K562 (cell line): ENCODE measurements around the gene KCNN3. TPM values are rescaled to one million over a fixed set of nuclear protein-coding genes. Genes with fewer than 3 reads are reported as not detected.

ENCODE experiments used
- ATAC-seq: fragments of 200-7000 bp; cut with Tn5 transposase; 3 replicates; pipeline ENCODE4 v1.9.1; 2020; ENCODE audit warnings: moderate library complexity
- BruUV-seq: library from RNA; stranded (reverse); fragments of 400-500 nt; replicated peaks from 2 replicates; lab custom pipeline; 2021; lab: Mats Ljungman, UMichigan
- CTCF ChIA-PET: fragments of 300-600 bp; formaldehyde crosslinking; extraction: SDS; loops from one replicate; lab custom pipeline; 2021; ENCODE audit warnings: low intra/inter-chr PET ratio; lab: Yijun Ruan, JAX
- POLR2A ChIA-PET: fragments of 300-600, 350-650 bp; sonication (Branson Sonifier 250); formaldehyde crosslinking; extraction: SDS; loops from one replicate; lab custom pipeline; 2021; ENCODE audit warnings: antibody characterized with exemption, inconsistent platforms; lab: Yijun Ruan, JAX
- DNase-seq, 4 experiments: peaks; one replicate each; pipeline versions ENCODE4 v3.0.0 to v3.0.0-alpha.2; 2011 to 2018; ENCODE audit warnings: low spot score in 3 of 4, mixed read lengths in 3 of 4; ENCODE audit errors: extremely low read depth in 1 of 4
- FAIRE-seq: peaks from 2 replicates; lab custom pipeline; 2011; peaks lifted over from hg19 to GRCh38; lab: Jason Lieb, UNC
- H2AFZ ChIP-seq: 2 replicates; pipeline ENCODE4 v1.6.0; 2011; ENCODE audit warnings: low read depth, low read length, control low read depth, inconsistent platforms
- H3K27ac ChIP-seq: fragments of 200-600 bp; 3 replicates; pipeline ENCODE4 v1.8.0; 2011; ENCODE audit warnings: low read depth, mild to moderate bottlenecking, control low read depth, inconsistent platforms, low read length, moderate library complexity, mixed read lengths; ENCODE audit errors: extremely low read depth
- H3K27me3 ChIP-seq, 2 experiments: fragments of 300-600 bp in 1 of 2; 2 replicates in 1 of 2; 3 replicates in 1 of 2; pipeline versions ENCODE4 v1.6.0 to v1.8.0; 2011; ENCODE audit warnings: inconsistent platforms in 2 of 2, low read length in 2 of 2, mild to moderate bottlenecking in 1 of 2, mixed read lengths in 1 of 2, moderate library complexity in 1 of 2; ENCODE audit not compliant: control insufficient read depth in 2 of 2, insufficient read depth in 2 of 2
- H3K36me3 ChIP-seq: fragments of 300-600 bp; 3 replicates; pipeline ENCODE4 v1.8.0; 2011; ENCODE audit warnings: mild to moderate bottlenecking, low read length, inconsistent platforms; ENCODE audit not compliant: control insufficient read depth, insufficient read depth
- H3K4me1 ChIP-seq, 2 experiments: fragments of 200-600 bp in 1 of 2; replicated peaks in 1 of 2; 2 replicates in 1 of 2; 3 replicates in 1 of 2; pipeline versions ENCODE4 v1.5.1 to v1.8.0; 2011; ENCODE audit warnings: inconsistent platforms in 2 of 2, low read length in 2 of 2, mild to moderate bottlenecking in 1 of 2, mixed read lengths in 1 of 2, moderate library complexity in 1 of 2; ENCODE audit not compliant: control insufficient read depth in 2 of 2, insufficient read depth in 2 of 2
- H3K4me2 ChIP-seq: 2 replicates; pipeline ENCODE4 v1.6.1; 2011; ENCODE audit warnings: low read length, control low read depth, inconsistent platforms, mixed read lengths; ENCODE audit not compliant: insufficient read depth
- H3K4me3 ChIP-seq: fragments of 200-600 bp; sonication (generic), shearing (Covaris generic); 2 replicates; pipeline ENCODE4 v1.5.1; 2016; ENCODE audit warnings: control low read depth, inconsistent platforms
- H3K79me2 ChIP-seq: fragments of 200-600 bp; 3 replicates; pipeline ENCODE4 v1.8.0; 2011; ENCODE audit warnings: low read length, inconsistent platforms; ENCODE audit not compliant: control insufficient read depth, insufficient read depth
- H3K9ac ChIP-seq, 2 experiments: 2 replicates each; pipeline versions ENCODE4 v1.6.0 to v1.6.1; 2011; ENCODE audit warnings: low read depth in 2 of 2, low read length in 2 of 2, control low read depth in 1 of 2, inconsistent platforms in 1 of 2, mild to moderate bottlenecking in 1 of 2, mixed read lengths in 1 of 2; ENCODE audit not compliant: insufficient read depth in 1 of 2
- H3K9me1 ChIP-seq: one replicate; pipeline ENCODE4 v1.6.0; 2011; ENCODE audit warnings: inconsistent platforms, mild to moderate bottlenecking, low read length, moderate library complexity; ENCODE audit not compliant: control insufficient read depth, insufficient read depth
- H3K9me3 ChIP-seq: replicated peaks from 2 replicates; pipeline ENCODE4 v1.5.1; 2011; ENCODE audit warnings: low read depth, low read length, inconsistent platforms; ENCODE audit not compliant: control insufficient read depth, insufficient read depth
- H4K20me1 ChIP-seq: replicated peaks from 2 replicates; pipeline ENCODE4 v1.6.1; 2011; ENCODE audit warnings: low read length, inconsistent platforms, mixed read lengths; ENCODE audit not compliant: control insufficient read depth, insufficient read depth
- GTF2A2 ChIP-seq: IDR thresholded peaks from 2 replicates; pipeline ENCODE4 v1.6.1; 2016; ENCODE audit warnings: mild to moderate bottlenecking, missing genetic modification characterization, missing compliant biosample characterization
- GTF2E2 ChIP-seq: fragments of 200-800 bp; sonication (Bioruptor generic); IDR thresholded peaks from 2 replicates; pipeline ENCODE4 v1.6.1; 2016; ENCODE audit warnings: missing genetic modification characterization, missing compliant biosample characterization
- JUND ChIP-seq, 2 experiments: IDR thresholded peaks; 2 replicates in 1 of 2; 3 replicates in 1 of 2; pipeline ENCODE4 v1.6.1; 2011; ENCODE audit warnings: borderline replicate concordance in 2 of 2, low read depth in 2 of 2, low read length in 2 of 2, improper control_type of control experiment in 1 of 2, missing biosample characterization in 1 of 2, missing genetic modification characterization in 1 of 2, missing genetic modification reagents in 1 of 2
- LEF1 ChIP-seq: fragments of 450-650 bp; IDR thresholded peaks from 2 replicates; pipeline ENCODE4 v1.6.1; 2016; ENCODE audit warnings: mild to moderate bottlenecking
- NCOA2 ChIP-seq, 2 experiments: fragments of 450-650 bp; IDR thresholded peaks; 2 replicates each; pipeline ENCODE4 v1.6.1; 2018; ENCODE audit warnings: mild to moderate bottlenecking in 2 of 2, moderate library complexity in 1 of 2; ENCODE audit not compliant: partially characterized antibody in 2 of 2
- NEUROD1 ChIP-seq: fragments of 150-350 bp; IDR thresholded peaks from 2 replicates; pipeline ENCODE4 v1.6.1; 2014; ENCODE audit warnings: borderline replicate concordance, low read length, low read depth; ENCODE audit not compliant: partially characterized antibody
- WGBS: fragments of 100-300 bp; shearing (Covaris generic); methylation state at CpG from one replicate; pipeline ENCODE4 v1.1.6; 2016; ENCODE audit warnings: low coverage, mixed read lengths; ENCODE audit not compliant: insufficient coverage; ENCODE audit errors: missing lambda C conversion rate; 5-methylcytosine and 5-hydroxymethylcytosine counted together
- in situ Hi-C: fragments of 300-500 bp; cut with MboI; formaldehyde crosslinking; loops from 4 replicates; pipeline ENCODE4 v1.15.0; 2018; ENCODE audit warnings: inconsistent platforms, mixed read lengths
- intact Hi-C: fragments of 100-400 bp; cut with micrococcal nuclease; formaldehyde crosslinking; loops from 2 replicates; pipeline ENCODE4 v1.14.2; 2022
- polyA plus RNA-seq, 8 experiments: library from polyadenylated mRNA; depleted of rRNA in 4 of 8; stranded (reverse) in 5 of 8; unstranded in 3 of 8; fragments of >200 nt; fragmentation: Nextera tagmentation in 2 of 8; fragmentation: Illumina TruSeq in 1 of 8; extraction: Ambion mirVana in 2 of 8; extraction: Trizol in 1 of 8; gene quantifications; 2 replicates each; pipeline versions ENCODE4 v1.2.1 to v1.2.3, GENCODE V29; 2011 to 2014; ENCODE audit warnings: inconsistent platforms in 1 of 8, missing spikeins in 1 of 8
- total RNA-seq, 7 experiments: library from RNA; depleted of rRNA in 6 of 7; stranded (reverse); fragments of >200 nt in 6 of 7; fragmentation: Illumina TruSeq in 2 of 7; extraction: Trizol in 2 of 7; gene quantifications; 2 replicates each; pipeline versions ENCODE4 v1.2.1 to v1.2.3, GENCODE V29; 2011 to 2021; ENCODE audit warnings: low replicate concordance in 1 of 7
- TF ChIP-seq, protein P1 (sequence below), 2 experiments: fragments of 450-650 bp in 1 of 2; IDR thresholded peaks; 2 replicates each; pipeline ENCODE4 v1.6.1; 2011 to 2017; ENCODE audit warnings: low read depth in 2 of 2, antibody characterized with exemption in 1 of 2, borderline replicate concordance in 1 of 2, low read length in 1 of 2, mild to moderate bottlenecking in 1 of 2, mixed read lengths in 1 of 2; ENCODE audit not compliant: control insufficient read depth in 1 of 2
- TF ChIP-seq, protein P2 (sequence below): sonication (generic); formaldehyde crosslinking; IDR thresholded peaks from 2 replicates; pipeline ENCODE4 v1.8.1; 2022; ENCODE audit warnings: missing genetic modification reagents
- TF ChIP-seq, protein P3 (sequence below): fragments of 200-800 bp; sonication (Bioruptor generic); IDR thresholded peaks from 2 replicates; pipeline ENCODE4 v1.6.1; 2017; ENCODE audit warnings: missing genetic modification characterization, missing compliant biosample characterization
- TF ChIP-seq, protein P4 (sequence below): fragments of 450-650 bp; formaldehyde crosslinking; IDR thresholded peaks from 2 replicates; pipeline ENCODE4 v1.4.0; 2020; ENCODE audit warnings: mild to moderate bottlenecking, moderate library complexity

KCNN3 gene
- total and polyA plus RNA-seq, 9 of the 15 experiments (the other 6 are each of a cell fraction or from before 2014, with no cell fraction given) = 0.02 to 0.03 TPM; not detected in 7

DNA sequence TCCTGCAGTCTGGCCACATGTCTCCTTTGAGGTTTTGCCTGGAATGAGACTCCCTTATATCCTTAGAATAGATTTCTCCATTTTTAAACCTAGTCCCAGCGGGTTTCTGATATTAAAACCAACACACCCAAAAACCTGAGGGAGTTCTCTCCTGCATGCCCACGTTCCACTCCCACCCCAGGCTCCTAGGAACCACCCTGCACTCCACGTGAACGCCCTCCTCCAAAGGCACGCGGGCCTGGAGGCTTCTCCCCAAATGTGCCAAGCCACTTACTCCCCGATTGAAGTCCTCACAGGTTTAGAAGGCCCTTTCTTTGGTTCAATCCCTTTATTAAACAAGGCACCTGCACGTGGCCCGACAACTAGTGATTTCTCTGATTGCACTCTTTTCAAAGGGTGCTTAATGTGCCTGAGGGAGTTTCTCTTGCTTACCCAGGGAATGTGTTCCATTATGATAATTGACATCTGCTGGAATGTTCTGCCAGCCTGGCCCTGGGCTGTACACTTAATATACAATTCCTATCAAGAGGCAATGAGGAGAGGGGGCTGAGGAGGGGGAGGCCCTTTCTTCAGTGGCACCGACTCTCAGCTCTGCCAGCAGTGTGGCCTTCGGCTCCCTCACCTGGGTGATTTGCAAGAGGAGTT, 157.8 kb downstream of the KCNN3 start:
- Histone ChIP-seq H3K9me3 (no peaks in the 10 kb centered on the region), H2AFZ (no peak overlapping the region), H3K27ac (no peak overlapping the region), H3K9me1 (peaks cover 3% of the 10 kb centered on the region), H3K4me2 (no peak overlapping the region), H3K79me2 (no peaks in the 10 kb centered on the region), H3K36me3 (no peaks in the 10 kb centered on the region), H3K9ac (no peak overlapping the region), H3K4me3 (no peak overlapping the region), H4K20me1 (no peaks in the 10 kb centered on the region), H3K27me3 (peaks cover 23 to 51% of the 10 kb centered on the region in 2 experiments), H3K4me1 (peaks cover 0 to 3% of the 10 kb centered on the region in 2 experiments; a peak in 1 of 5 replicates)
- DNase-seq = no peak
- BruUV-seq = no TSS peak
- TF ChIP-seq, protein P1, sequence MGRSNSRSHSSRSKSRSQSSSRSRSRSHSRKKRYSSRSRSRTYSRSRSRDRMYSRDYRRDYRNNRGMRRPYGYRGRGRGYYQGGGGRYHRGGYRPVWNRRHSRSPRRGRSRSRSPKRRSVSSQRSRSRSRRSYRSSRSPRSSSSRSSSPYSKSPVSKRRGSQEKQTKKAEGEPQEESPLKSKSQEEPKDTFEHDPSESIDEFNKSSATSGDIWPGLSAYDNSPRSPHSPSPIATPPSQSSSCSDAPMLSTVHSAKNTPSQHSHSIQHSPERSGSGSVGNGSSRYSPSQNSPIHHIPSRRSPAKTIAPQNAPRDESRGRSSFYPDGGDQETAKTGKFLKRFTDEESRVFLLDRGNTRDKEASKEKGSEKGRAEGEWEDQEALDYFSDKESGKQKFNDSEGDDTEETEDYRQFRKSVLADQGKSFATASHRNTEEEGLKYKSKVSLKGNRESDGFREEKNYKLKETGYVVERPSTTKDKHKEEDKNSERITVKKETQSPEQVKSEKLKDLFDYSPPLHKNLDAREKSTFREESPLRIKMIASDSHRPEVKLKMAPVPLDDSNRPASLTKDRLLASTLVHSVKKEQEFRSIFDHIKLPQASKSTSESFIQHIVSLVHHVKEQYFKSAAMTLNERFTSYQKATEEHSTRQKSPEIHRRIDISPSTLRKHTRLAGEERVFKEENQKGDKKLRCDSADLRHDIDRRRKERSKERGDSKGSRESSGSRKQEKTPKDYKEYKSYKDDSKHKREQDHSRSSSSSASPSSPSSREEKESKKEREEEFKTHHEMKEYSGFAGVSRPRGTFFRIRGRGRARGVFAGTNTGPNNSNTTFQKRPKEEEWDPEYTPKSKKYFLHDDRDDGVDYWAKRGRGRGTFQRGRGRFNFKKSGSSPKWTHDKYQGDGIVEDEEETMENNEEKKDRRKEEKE (IDR thresholded peaks at IDR 0.05; ENCODE audit: borderline replicate concordance in 1 of 2, control insufficient read depth in 1 of 2, low read depth in 2 of 2, low read length in 1 of 2) = no peak
- TF ChIP-seq, protein P2, sequence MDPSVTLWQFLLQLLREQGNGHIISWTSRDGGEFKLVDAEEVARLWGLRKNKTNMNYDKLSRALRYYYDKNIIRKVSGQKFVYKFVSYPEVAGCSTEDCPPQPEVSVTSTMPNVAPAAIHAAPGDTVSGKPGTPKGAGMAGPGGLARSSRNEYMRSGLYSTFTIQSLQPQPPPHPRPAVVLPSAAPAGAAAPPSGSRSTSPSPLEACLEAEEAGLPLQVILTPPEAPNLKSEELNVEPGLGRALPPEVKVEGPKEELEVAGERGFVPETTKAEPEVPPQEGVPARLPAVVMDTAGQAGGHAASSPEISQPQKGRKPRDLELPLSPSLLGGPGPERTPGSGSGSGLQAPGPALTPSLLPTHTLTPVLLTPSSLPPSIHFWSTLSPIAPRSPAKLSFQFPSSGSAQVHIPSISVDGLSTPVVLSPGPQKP (CRISPR knock-in tag) = no peak
- no peak for TF ChIP-seq NEUROD1
- no peak for TF ChIP-seq LEF1
- no peak for TF ChIP-seq JUND (IDR thresholded peaks at IDR 0.05; ENCODE audit: borderline replicate concordance, low read depth, low read length)
- TF ChIP-seq JUND (tag; IDR thresholded peaks at IDR 0.05; ENCODE audit: borderline replicate concordance, low read depth, low read length) = no peak
- TF ChIP-seq, protein P3, sequence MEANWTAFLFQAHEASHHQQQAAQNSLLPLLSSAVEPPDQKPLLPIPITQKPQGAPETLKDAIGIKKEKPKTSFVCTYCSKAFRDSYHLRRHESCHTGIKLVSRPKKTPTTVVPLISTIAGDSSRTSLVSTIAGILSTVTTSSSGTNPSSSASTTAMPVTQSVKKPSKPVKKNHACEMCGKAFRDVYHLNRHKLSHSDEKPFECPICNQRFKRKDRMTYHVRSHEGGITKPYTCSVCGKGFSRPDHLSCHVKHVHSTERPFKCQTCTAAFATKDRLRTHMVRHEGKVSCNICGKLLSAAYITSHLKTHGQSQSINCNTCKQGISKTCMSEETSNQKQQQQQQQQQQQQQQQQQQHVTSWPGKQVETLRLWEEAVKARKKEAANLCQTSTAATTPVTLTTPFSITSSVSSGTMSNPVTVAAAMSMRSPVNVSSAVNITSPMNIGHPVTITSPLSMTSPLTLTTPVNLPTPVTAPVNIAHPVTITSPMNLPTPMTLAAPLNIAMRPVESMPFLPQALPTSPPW (CRISPR knock-in tag) = no peak
- TF ChIP-seq NCOA2 (IDR thresholded peaks at IDR 0.05; ENCODE audit: partially characterized antibody in 2 of 2) = no peak
- TF ChIP-seq GTF2A2 (tag) = no peak
- no peak for TF ChIP-seq GTF2E2 (tag)
- TF ChIP-seq, protein P4, sequence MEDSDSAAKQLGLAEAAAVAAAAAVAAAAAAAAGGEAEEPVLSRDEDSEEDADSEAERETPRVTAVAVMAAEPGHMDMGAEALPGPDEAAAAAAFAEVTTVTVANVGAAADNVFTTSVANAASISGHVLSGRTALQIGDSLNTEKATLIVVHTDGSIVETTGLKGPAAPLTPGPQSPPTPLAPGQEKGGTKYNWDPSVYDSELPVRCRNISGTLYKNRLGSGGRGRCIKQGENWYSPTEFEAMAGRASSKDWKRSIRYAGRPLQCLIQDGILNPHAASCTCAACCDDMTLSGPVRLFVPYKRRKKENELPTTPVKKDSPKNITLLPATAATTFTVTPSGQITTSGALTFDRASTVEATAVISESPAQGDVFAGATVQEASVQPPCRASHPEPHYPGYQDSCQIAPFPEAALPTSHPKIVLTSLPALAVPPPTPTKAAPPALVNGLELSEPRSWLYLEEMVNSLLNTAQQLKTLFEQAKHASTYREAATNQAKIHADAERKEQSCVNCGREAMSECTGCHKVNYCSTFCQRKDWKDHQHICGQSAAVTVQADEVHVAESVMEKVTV = no peak
- FAIRE-seq = no peak
- ATAC-seq = no peak
- POLR2A ChIA-PET = no interaction called here
- WGBS = 2% methylated on average over 11 of the region's 11 CpGs
- CTCF ChIA-PET = interaction anchor here (0.6 kb wide), 1 partner anchor 52 kb away, joined by 3 read pairs; no protein-coding TSS in a partner anchor
- in situ Hi-C loops = no loop called here
- intact Hi-C loops = no loop called here
